Keratinocyte (primary cell): Measurements from ENCODE around the gene ACER3. TPM values are rescaled to one million over a fixed set of nuclear protein-coding genes. Genes with fewer than 3 reads are reported as not detected.
"Not testable (repeated sequence)": the region's sequence is repeated elsewhere in the genome, so short reads cannot be mapped to it uniquely, and the experiment has no call there.

Experiments
- DNase-seq: peaks from one replicate; pipeline ENCODE4 v3.0.0-alpha.2; 2011; ENCODE audit warnings: low read depth, missing footprints, low spot score
- FAIRE-seq: peaks from 2 replicates; lab custom pipeline; 2011; peaks lifted over from hg19 to GRCh38; lab: Jason Lieb, UNC
- H2AFZ ChIP-seq: 2 replicates; pipeline ENCODE4 v1.6.0; 2012; ENCODE audit warnings: low read length, control low read depth, inconsistent platforms; ENCODE audit not compliant: control insufficient read depth
- H3K27ac ChIP-seq: 2 replicates; pipeline ENCODE4 v1.5.1; 2011; ENCODE audit warnings: low read length; ENCODE audit not compliant: control insufficient read depth, insufficient read depth
- H3K27me3 ChIP-seq: 3 replicates; pipeline ENCODE4 v1.6.0; 2011; ENCODE audit warnings: low read length; ENCODE audit not compliant: control insufficient read depth, insufficient read depth; ENCODE audit errors: extremely low read depth
- H3K36me3 ChIP-seq, 2 experiments: 2 replicates in 1 of 2; 3 replicates in 1 of 2; pipeline ENCODE4 v1.5.1; 2011; ENCODE audit warnings: low read length in 2 of 2, mild to moderate bottlenecking in 1 of 2; ENCODE audit not compliant: control insufficient read depth in 2 of 2, insufficient read depth in 2 of 2; ENCODE audit errors: extremely low read depth in 1 of 2
- H3K4me1 ChIP-seq: 3 replicates; pipeline ENCODE4 v1.5.1; 2011; ENCODE audit warnings: low read length; ENCODE audit not compliant: control insufficient read depth, insufficient read depth; ENCODE audit errors: extremely low read depth
- H3K4me2 ChIP-seq: 3 replicates; pipeline ENCODE4 v1.6.0; 2011; ENCODE audit warnings: low read depth, low read length; ENCODE audit not compliant: control insufficient read depth, insufficient read depth; ENCODE audit errors: extremely low read depth
- H3K4me3 ChIP-seq, 3 experiments: fragments of 200-600 bp in 1 of 3; sonication (generic) in 1 of 3; 2 replicates in 2 of 3; 3 replicates in 1 of 3; pipeline ENCODE4 v1.5.1; 2011 to 2016; ENCODE audit warnings: low read length in 3 of 3, mild to moderate bottlenecking in 3 of 3, control low read depth in 2 of 3, inconsistent platforms in 1 of 3, low read depth in 1 of 3, mixed read lengths in 1 of 3, mixed run types in 1 of 3, moderate library complexity in 1 of 3; ENCODE audit not compliant: control insufficient read depth in 2 of 3, insufficient read depth in 2 of 3; ENCODE audit errors: extremely low read depth in 1 of 3
- H3K79me2 ChIP-seq: 2 replicates; pipeline ENCODE4 v1.6.0; 2012; ENCODE audit warnings: low read length; ENCODE audit not compliant: control insufficient read depth, insufficient read depth
- H3K9ac ChIP-seq: 3 replicates; pipeline ENCODE4 v1.6.0; 2011; ENCODE audit warnings: low read length; ENCODE audit not compliant: control insufficient read depth, insufficient read depth; ENCODE audit errors: extremely low read depth
- H3K9me1 ChIP-seq: 3 replicates; pipeline ENCODE4 v1.6.0; 2011; ENCODE audit warnings: low read length; ENCODE audit not compliant: control insufficient read depth, insufficient read depth; ENCODE audit errors: extremely low read depth
- H3K9me3 ChIP-seq: 2 replicates; pipeline ENCODE4 v1.5.1; 2012; ENCODE audit warnings: low read depth, low read length; ENCODE audit not compliant: control insufficient read depth
- H4K20me1 ChIP-seq: 3 replicates; pipeline ENCODE4 v1.6.0; 2011; ENCODE audit warnings: low read length; ENCODE audit not compliant: control insufficient read depth, insufficient read depth; ENCODE audit errors: extremely low read depth
- CTCF ChIP-seq, 3 experiments: IDR thresholded peaks in 1 of 3; conservative IDR thresholded peaks in 1 of 3; optimal IDR thresholded peaks in 1 of 3; 2 replicates in 2 of 3; 3 replicates in 1 of 3; pipeline versions ENCODE3 to v1.5.1; 2011; ENCODE audit warnings: low read length in 3 of 3, mild to moderate bottlenecking in 3 of 3, moderate library complexity in 2 of 3, control low read depth in 1 of 3, inconsistent platforms in 1 of 3; ENCODE audit not compliant: insufficient read depth in 2 of 3; ENCODE audit errors: extremely low read depth in 1 of 3
- EZH2 ChIP-seq: IDR thresholded peaks from one replicate; pipeline ENCODE4 v1.6.1; 2012; ENCODE audit warnings: inconsistent platforms, mild to moderate bottlenecking, low read length, moderate library complexity
- dilution Hi-C: fragments of 300-500 bp; cut with MboI; formaldehyde crosslinking; loops from one replicate; pipeline ENCODE4 v1.7.0; 2020; ENCODE audit warnings: low sequenced_read_pairs; ENCODE audit not compliant: extremely low pct_ligation_motif_present
- polyA plus RNA-seq, 5 experiments: library from polyadenylated mRNA; depleted of rRNA in 3 of 5; stranded (reverse) in 3 of 5; stranded (forward) in 1 of 5; unstranded in 1 of 5; fragments of >200 nt; gene quantifications; 1 replicate in 1 of 5; 2 replicates in 3 of 5; 3 replicates in 1 of 5; pipeline versions ENCODE4 v1.2.1 to v1.2.3, GENCODE V29; 2011 to 2012; ENCODE audit warnings: missing spikeins in 2 of 5, low read depth in 1 of 5, low replicate concordance in 1 of 5

The ACER3 gene
- polyA plus RNA-seq, 1 donor (not counting 4 experiments of a cell fraction or from before 2014, with no cell fraction given), result 55.0 TPM

GRCh38 chr11:76854709-76855108, 6.0 kb upstream of the ACER3 start:
- DNase-seq, result no peak
- Histone ChIP-seq H3K4me2 (peak overlapping the region; percentile 0), H3K27me3 (no peaks in the 10 kb centered on the region), H3K4me1 (peaks cover 6% of the 10 kb centered on the region), H3K79me2 (no peaks in the 10 kb centered on the region), H3K9me1 (no peaks in the 10 kb centered on the region), H3K4me3 (no peak overlapping the region), H4K20me1 (no peaks in the 10 kb centered on the region), H2AFZ (no peak overlapping the region), H3K36me3 (no peaks in the 10 kb centered on the region), H3K27ac (no peak overlapping the region), H3K9me3 (no peaks in the 10 kb centered on the region), H3K9ac (no peak overlapping the region)
- dilution Hi-C loops, result no loop called here
- FAIRE-seq, result peak; percentile 9
- TF ChIP-seq EZH2, result no peak
- no peak for TF ChIP-seq CTCF (optimal IDR thresholded peaks at IDR 0.05 in 1 of 3, IDR thresholded peaks at IDR 0.05 in 1 of 3, conservative IDR thresholded peaks at IDR 0.05 in 1 of 3; ENCODE audit: extremely low read depth in 1 of 3, insufficient read depth in 2 of 3, low read length in 3 of 3)

- H3K27ac ChIP-seq, H2AFZ ChIP-seq, H3K79me2 ChIP-seq, H3K4me3 ChIP-seq, H3K4me2 ChIP-seq, H3K9ac ChIP-seq, H3K27me3 ChIP-seq, H3K9me3 ChIP-seq, DNase-seq, H3K36me3 ChIP-seq, H4K20me1 ChIP-seq, H3K9me1 ChIP-seq, dilution Hi-C loops, FAIRE-seq: not testable (repeated sequence)
- H3K4me1 ChIP-seq, result peaks cover 12% of the 10 kb centered on the region
These were observed 5.0 kb upstream of the ACER3 start for GRCh38 chr11:76855670-76856069.

GRCh38 chr11:76856106-76856505, 4.6 kb upstream of the ACER3 start:
- H4K20me1 ChIP-seq, result no peaks in the 10 kb centered on the region
- no peak overlapping the region for H2AFZ ChIP-seq
- no peaks in the 10 kb centered on the region for H3K9me1 ChIP-seq
- peaks cover 2% of the 10 kb centered on the region for H3K79me2 ChIP-seq
- dilution Hi-C loops, result no loop called here
- TF ChIP-seq EZH2 (no peak), CTCF (optimal IDR thresholded peaks at IDR 0.05 in 1 of 3, IDR thresholded peaks at IDR 0.05 in 1 of 3, conservative IDR thresholded peaks at IDR 0.05 in 1 of 3; ENCODE audit: extremely low read depth in 1 of 3, insufficient read depth in 2 of 3, low read length in 3 of 3) (no peak)
- H3K36me3 ChIP-seq, result no peaks in the 10 kb centered on the region
- H3K9me3 ChIP-seq, result no peaks in the 10 kb centered on the region
- DNase-seq (no peak), FAIRE-seq (no peak)
- H3K27me3 ChIP-seq, result no peaks in the 10 kb centered on the region
- H3K4me1 ChIP-seq, result peaks cover 12% of the 10 kb centered on the region
- H3K9ac ChIP-seq, result no peak overlapping the region
- no peak overlapping the region for H3K4me2 ChIP-seq
- no peak overlapping the region for H3K27ac ChIP-seq
- no peak overlapping the region for H3K4me3 ChIP-seq
